IPS-15b (cell line): ENCODE results near the gene PRKCE.

Experiments used
- H3K27me3 ChIP-seq: one replicate; pipeline ENCODE4 v1.6.1; 2013; ENCODE audit warnings: low read length; ENCODE audit not compliant: control insufficient read depth, insufficient read depth
- H3K36me3 ChIP-seq: one replicate; pipeline ENCODE4 v1.6.1; 2013; ENCODE audit warnings: low read length; ENCODE audit not compliant: control insufficient read depth, insufficient read depth
- H3K4me1 ChIP-seq: one replicate; pipeline ENCODE4 v1.6.1; 2013; ENCODE audit warnings: mild to moderate bottlenecking, low read length; ENCODE audit not compliant: control insufficient read depth, insufficient read depth
- H3K4me3 ChIP-seq: one replicate; pipeline ENCODE4 v1.5.1; 2013; ENCODE audit warnings: low read depth, low read length
- H3K9ac ChIP-seq: one replicate; pipeline ENCODE4 v1.6.1; 2013; ENCODE audit warnings: low read depth, mild to moderate bottlenecking, low read length
- H3K9me3 ChIP-seq: one replicate; pipeline ENCODE4 v1.6.1; 2013; ENCODE audit warnings: mild to moderate bottlenecking, low read length; ENCODE audit not compliant: control insufficient read depth, insufficient read depth

PRKCE gene

DNA sequence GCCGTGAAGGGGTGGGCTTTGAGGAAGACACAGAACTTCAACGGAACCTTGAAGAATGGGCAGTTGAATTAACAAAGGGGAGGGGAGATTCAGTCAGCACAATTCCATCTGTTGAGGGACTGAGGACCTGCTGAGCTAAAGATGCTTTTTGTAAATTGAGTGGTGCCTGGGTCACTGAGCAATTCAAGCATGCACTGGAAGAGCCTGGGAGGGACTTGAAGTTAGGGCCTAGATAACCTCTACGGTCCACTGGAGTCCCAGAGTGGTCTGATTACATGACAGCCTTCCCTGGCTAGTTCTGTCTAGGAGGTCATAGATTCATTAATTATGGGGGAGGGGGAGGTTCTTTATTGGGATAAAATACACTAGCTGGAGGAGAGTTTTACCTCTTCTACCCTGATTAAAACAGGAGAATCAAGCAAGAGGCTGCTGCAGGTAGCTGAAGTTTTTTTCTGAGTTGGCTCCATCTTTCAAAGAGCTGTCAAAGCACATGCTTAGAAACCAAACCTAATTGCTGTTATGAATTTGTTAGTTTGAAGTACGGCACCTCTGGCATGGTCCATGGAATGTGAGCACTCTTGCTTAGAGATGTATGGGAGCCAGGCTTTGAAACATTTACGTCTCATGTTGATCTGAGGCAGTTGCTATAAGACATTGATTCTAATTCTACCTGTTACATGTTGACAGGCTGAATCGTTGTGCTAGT is 290.2 kb downstream of the PRKCE start:
- no peaks in the 10 kb centered on the region for H3K9me3 ChIP-seq
- H3K27me3 ChIP-seq = no peaks in the 10 kb centered on the region
- no peak overlapping the region for H3K9ac ChIP-seq
- no peaks in the 10 kb centered on the region for H3K36me3 ChIP-seq
- H3K4me1 ChIP-seq = peaks cover 3% of the 10 kb centered on the region
- H3K4me3 ChIP-seq = no peak overlapping the region

DNA sequence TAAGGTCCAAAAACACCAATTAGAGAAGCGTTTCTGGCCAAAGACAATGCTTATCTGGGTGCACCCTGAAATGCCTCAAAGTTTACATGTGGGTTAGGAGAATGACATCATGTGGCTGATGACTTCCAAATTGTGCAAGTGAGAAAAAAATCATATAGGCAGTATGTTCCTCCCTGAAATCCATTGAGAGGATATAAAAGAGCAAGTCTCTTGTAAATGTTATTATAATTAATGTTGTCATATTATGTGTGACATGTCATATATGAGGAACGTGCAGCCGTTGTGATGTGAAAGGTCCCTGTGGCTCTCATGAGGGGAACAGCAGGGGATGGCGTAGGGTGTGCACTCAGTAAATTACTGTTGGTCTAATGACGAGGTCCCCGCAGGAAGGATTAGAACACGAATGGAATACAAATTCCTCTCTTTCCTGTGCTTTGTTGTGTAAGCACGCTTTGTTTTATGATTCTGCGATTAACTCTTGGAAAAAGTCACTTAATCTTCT is 290.8 kb downstream of the PRKCE start:
- Histone ChIP-seq H3K9ac (no peak overlapping the region), H3K4me1 (peaks cover 3% of the 10 kb centered on the region), H3K36me3 (no peaks in the 10 kb centered on the region), H3K9me3 (no peaks in the 10 kb centered on the region), H3K4me3 (no peak overlapping the region), H3K27me3 (no peaks in the 10 kb centered on the region)

DNA sequence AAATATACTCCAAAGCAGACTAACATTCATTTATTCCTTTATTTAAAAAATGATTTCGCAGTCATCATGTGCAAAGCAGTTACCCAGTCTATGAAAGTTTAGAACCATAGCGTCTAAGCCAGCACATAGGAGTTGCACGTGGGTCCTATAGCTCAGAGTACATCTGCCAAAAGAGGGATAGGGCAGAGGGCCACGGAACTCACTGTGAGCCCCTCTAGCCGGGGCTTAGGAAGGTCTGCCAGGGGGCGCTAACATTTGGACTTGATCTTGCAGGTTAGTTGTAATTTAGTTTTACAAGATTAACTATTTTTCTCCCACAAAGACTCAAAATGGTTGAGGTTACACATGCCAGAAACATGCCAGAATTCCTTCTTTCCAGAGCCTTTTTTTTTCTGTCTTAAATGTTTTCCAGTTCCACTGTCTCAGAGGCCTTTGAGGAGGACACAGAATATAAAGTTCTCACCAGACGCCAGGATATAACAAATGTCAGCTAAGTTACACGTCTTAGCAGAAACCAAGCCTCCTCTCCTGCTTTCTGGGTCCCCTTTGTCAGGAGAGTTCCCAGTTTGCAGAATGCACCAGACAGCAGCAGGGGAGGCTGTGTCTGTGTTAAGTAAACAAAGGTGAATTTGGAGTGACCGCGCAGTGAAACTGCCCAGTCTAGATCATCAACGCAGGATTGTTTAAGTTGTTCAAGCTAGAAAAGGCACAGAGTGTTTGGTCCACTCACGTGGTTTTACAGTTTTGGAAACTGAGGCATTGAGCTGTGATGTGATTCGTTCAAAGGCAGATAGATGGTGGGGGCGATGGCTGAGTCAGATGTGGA is 292.0 kb downstream of the PRKCE start:
- Histone ChIP-seq H3K36me3 (no peaks in the 10 kb centered on the region), H3K27me3 (no peaks in the 10 kb centered on the region), H3K9ac (no peak overlapping the region), H3K4me1 (peaks cover 3% of the 10 kb centered on the region), H3K4me3 (no peak overlapping the region), H3K9me3 (no peaks in the 10 kb centered on the region)

DNA sequence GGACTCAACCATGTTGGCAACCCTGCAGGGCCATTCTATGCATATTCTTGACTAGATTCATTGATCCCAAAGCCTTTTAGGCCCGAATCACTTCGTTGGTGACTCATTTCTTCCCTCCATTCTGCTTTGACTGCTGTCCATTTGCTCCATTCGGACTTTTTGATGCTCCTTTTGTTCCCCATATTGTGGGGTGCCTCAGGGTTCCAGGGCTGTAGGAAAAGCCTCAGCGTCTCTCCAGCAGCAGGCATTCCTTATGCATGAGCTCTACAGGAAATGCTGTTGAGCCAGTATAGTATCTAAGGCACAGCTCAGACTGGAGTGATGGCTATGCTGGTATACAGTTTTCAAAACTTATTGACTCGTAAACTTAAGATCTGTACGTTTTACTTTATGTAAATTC is 292.6 kb downstream of the PRKCE start:
- no peaks in the 10 kb centered on the region for H3K36me3 ChIP-seq

DNA sequence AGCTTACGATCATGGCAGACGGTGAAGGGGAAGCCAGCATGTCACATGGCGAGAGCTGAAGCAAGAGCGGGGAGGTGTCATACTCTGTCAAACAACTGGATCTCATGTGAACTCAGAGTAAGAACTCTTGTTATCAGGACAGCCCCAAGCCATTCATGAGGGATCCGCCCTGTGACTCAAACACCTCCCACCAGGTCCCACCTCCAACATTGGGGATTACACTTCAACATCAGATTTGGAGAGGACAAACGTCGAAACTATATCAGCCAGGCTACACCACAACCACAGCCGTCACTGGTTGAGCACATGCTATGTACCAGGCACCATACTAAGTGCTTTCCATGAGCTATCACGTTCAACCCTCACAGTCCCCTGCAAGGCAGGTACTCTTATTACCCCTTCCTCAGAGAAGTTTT is 293.8 kb downstream of the PRKCE start:
- H3K9ac ChIP-seq = no peak overlapping the region
- H3K4me3 ChIP-seq = no peak overlapping the region
- H3K4me1 ChIP-seq = no peaks in the 10 kb centered on the region
- no peaks in the 10 kb centered on the region for H3K36me3 ChIP-seq
- H3K27me3 ChIP-seq = no peaks in the 10 kb centered on the region
- no peaks in the 10 kb centered on the region for H3K9me3 ChIP-seq

More for the DNA sequence above, 292.6 kb downstream of the PRKCE start:
- no peaks in the 10 kb centered on the region for H3K4me1 ChIP-seq
- no peak overlapping the region for H3K9ac ChIP-seq
- H3K27me3 ChIP-seq = no peaks in the 10 kb centered on the region
- H3K9me3 ChIP-seq = no peaks in the 10 kb centered on the region
- H3K4me3 ChIP-seq = no peak overlapping the region

DNA sequence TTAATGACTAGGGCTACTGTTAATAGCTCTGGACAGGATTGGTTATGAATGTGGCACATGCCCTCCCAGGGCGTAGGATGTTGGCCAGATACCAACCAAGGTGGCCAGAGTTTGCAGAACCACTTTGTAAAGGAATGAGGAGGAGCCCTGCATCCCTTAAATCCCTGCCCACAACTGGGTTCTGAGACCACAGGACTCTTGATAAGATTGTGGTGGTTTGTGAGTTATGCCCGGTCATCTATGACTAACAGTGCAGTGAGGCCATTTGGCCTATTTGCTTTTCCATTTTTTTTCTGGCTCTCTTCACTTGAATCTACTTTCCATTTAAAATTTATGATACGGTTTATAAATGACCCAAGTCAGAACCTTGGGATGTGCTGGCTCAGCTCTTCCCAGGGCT is 294.5 kb downstream of the PRKCE start:
- Histone ChIP-seq H3K27me3 (no peaks in the 10 kb centered on the region), H3K9ac (no peak overlapping the region), H3K4me3 (no peak overlapping the region), H3K9me3 (no peaks in the 10 kb centered on the region), H3K4me1 (no peaks in the 10 kb centered on the region), H3K36me3 (no peaks in the 10 kb centered on the region)

DNA sequence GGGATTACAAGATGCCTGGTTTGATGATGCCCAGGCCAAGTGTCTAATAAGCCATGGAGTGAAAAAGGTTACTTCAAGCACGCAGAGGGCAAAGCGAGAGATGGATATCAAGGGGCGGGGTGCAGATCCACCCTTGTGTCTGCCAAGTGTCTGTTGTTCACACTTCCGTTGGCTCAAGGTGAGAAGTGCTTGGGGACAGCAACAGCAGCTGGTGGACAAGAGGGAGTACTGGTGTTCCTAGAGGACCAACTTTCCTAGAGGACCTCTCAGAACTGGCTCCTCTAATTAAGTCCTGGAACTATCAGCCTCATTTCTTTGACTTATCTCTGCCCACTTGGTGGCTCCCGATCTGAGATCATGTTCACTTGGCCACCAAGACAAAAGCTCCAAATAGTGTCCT is 299.1 kb downstream of the PRKCE start:
- H3K9me3 ChIP-seq = no peaks in the 10 kb centered on the region
- H3K4me3 ChIP-seq = no peak overlapping the region

DNA sequence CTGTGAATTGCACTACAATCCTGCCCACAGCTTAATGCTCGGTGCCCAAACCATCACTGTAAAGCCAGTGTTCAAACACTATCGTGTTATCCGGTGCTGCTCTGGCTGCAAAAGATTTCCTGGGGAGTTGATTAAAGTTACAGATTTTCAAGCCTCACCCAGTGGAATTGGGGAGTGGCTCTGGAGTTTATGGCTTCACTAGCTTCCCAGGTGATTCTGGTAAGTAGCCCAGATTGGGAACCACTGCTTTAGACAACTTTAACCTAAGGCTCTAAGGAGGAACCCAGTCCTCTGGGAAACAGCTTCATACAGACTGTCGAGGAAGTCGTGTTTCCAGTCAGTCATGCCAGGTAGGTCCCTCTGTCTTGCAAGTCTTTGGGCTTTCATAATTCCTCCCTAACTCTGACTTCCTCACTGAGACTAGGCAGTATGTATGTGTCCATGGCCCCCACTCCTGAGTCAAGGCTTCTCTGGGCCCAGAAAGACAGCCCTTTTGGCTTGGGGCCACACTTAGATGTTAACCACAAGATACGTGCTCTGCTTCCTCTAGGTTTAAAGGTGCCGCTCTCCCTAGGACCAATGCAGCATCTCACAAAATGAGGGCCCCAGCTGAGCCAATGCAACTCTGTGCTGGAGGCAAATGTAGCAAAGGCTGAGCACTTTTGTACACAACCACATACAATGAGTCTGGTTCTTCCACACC is 299.7 kb downstream of the PRKCE start:
- Histone ChIP-seq H3K4me3 (no peak overlapping the region), H3K9ac (no peak overlapping the region), H3K27me3 (no peaks in the 10 kb centered on the region), H3K9me3 (no peaks in the 10 kb centered on the region), H3K36me3 (no peaks in the 10 kb centered on the region), H3K4me1 (no peaks in the 10 kb centered on the region)

More for the DNA sequence above, 299.1 kb downstream of the PRKCE start:
- H3K4me1 ChIP-seq = no peaks in the 10 kb centered on the region
- H3K36me3 ChIP-seq = no peaks in the 10 kb centered on the region
- no peaks in the 10 kb centered on the region for H3K27me3 ChIP-seq
- H3K9ac ChIP-seq = no peak overlapping the region

DNA sequence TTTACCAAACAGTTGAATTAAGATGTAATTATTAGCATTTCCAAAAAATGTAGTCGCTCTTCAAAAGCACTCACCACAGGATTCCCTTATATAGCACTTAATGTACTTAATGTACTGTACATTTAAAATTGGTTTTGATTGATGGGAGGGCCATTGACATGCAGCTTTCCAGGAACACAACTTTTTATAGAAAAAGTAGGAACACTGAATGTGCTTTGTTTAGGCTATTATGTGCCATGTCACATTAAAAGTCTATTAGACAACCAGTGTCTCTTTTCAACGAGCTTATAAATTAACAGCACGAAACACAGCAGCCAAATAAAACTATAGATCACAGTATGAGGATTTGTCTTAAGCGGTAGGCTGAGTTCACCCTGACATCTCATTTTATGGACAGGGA is 301.1 kb downstream of the PRKCE start:
- no peak overlapping the region for H3K4me3 ChIP-seq
- H3K9me3 ChIP-seq = no peaks in the 10 kb centered on the region
- no peaks in the 10 kb centered on the region for H3K27me3 ChIP-seq
- no peaks in the 10 kb centered on the region for H3K4me1 ChIP-seq
- H3K9ac ChIP-seq = no peak overlapping the region
- H3K36me3 ChIP-seq = no peaks in the 10 kb centered on the region

DNA sequence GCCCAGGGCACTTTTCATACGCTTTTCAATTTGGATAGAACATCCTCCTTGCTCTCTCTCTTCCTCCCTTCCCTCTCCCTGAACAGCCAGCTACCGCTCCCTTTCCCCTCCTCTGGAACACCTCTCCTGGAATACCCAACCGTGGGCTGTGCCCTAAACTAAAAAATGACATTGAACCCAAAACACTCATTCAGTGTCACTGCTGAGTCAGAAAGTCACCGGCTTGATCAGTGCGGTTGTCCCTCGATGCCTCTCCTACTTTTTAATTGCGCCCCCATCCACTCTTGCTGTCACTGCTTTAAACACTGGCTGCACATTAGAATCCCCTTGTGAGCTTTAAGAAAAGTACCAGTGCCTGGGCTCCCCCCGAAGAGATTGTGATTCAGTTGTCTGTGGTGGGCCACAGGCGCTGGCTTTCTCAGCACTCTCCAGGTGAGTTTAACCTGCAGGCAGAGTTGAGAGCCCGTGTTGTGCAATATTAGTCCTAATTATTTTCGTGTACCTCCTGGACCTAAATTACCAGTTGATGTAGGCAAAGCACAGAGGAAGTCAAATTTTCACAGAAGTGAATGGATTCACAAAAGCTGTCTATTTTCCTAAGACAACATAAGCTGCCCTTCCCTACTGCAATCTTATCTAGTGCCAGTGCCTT is 302.0 kb downstream of the PRKCE start:
- Histone ChIP-seq H3K4me3 (no peak overlapping the region), H3K9me3 (no peaks in the 10 kb centered on the region), H3K27me3 (no peaks in the 10 kb centered on the region), H3K9ac (no peak overlapping the region), H3K4me1 (no peaks in the 10 kb centered on the region), H3K36me3 (no peaks in the 10 kb centered on the region)

DNA sequence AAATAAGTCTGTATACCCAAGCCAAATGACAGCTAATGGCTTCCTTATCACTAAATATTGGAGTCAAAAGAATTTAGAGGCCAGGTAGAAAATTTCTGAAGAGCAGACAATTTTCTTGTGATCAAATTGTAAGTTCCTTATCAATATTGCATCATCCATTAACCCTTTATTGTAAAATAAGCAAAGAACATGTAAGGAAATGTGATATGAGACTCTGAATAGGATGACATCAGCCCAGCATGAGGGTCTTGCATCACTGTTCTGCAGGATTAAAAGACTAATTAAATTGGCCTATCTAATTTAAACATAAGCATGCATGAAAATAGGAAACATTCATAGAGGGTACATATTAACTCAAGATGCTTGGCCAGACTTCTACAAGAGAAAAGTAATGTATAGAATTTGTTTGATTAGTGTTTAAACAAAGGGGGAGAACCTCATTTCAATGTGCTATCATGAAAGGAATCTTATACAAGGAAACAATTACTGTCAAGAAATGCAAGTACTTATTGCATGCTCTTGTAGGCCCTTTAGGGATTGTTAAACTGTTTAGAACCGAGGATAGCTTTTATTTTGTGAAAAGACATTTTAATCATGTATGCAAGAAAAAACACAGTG is 302.9 kb downstream of the PRKCE start:
- no peaks in the 10 kb centered on the region for H3K9me3 ChIP-seq
- H3K36me3 ChIP-seq = no peaks in the 10 kb centered on the region
- H3K4me1 ChIP-seq = peaks cover 3% of the 10 kb centered on the region
- H3K9ac ChIP-seq = no peak overlapping the region
- H3K27me3 ChIP-seq = no peaks in the 10 kb centered on the region
- H3K4me3 ChIP-seq = no peak overlapping the region
